ENCODE measurements around the gene S100A2. TPM values are rescaled to one million over a fixed set of nuclear protein-coding genes. Genes with fewer than 3 reads are reported as not detected.

S100A2 gene
- total and polyA plus RNA-seq, 2 of the 8 experiments (the other 6 are each of a cell fraction or from before 2014, with no cell fraction given), result 0.86 TPM; not detected in 1

GRCh38 chr1:153526132-153526543 is 39.5 kb downstream of the S100A2 start:
- Histone ChIP-seq H3K23me2 (ENCODE audit: low read depth, low read length) (no peaks in the 10 kb centered on the region), H3K4me2 (ENCODE audit: insufficient read depth in 1 of 2, low read depth in 2 of 2, low read length in 2 of 2) (no peak overlapping the region), H3K4me3 (ENCODE audit: extremely low read depth in 1 of 4, insufficient read depth in 2 of 4, low read depth in 3 of 4, low read length in 4 of 4) (no peak overlapping the region), H2BK12ac (ENCODE audit: low read depth, low read length) (no peak overlapping the region), H3K56ac (replicated peaks; ENCODE audit: insufficient read length, low read depth, low read length) (no peak overlapping the region), H3K79me2 (ENCODE audit: control insufficient read depth in 1 of 2, insufficient read depth in 2 of 2, low read length in 2 of 2) (no peaks in the 10 kb centered on the region), H3K23ac (ENCODE audit: insufficient read length) (no peak overlapping the region), H4K91ac (replicated peaks; ENCODE audit: insufficient read length, low read length) (no peak overlapping the region), H2BK15ac (ENCODE audit: low read length) (no peak overlapping the region), H2AK5ac (ENCODE audit: low read depth, low read length) (no peak overlapping the region), H3K4ac (replicated peaks; ENCODE audit: insufficient read length, low read depth, low read length) (no peak overlapping the region), H3K36me3 (ENCODE audit: control insufficient read depth in 2 of 4, insufficient read depth in 4 of 4, low read length in 3 of 4) (no peaks in the 10 kb centered on the region), H2BK120ac (replicated peaks; ENCODE audit: low read depth, low read length) (no peak overlapping the region), H4K20me1 (replicated peaks in 1 of 2; ENCODE audit: control insufficient read depth in 1 of 2, insufficient read depth in 2 of 2, low read length in 2 of 2) (no peaks in the 10 kb centered on the region), H3K9me3 (ENCODE audit: insufficient read depth in 2 of 2, low read depth in 1 of 2, low read length in 1 of 2) (peaks cover 0 to 2% of the 10 kb centered on the region in 2 experiments; a peak in 1 of 4 replicates), H3K79me1 (ENCODE audit: low read depth, low read length) (no peaks in the 10 kb centered on the region), H3K9ac (replicated peaks in 1 of 4; ENCODE audit: extremely low read depth in 1 of 4, low read depth in 3 of 4, low read length in 3 of 4) (no peak overlapping the region), H4K5ac (ENCODE audit: insufficient read length, low read depth, low read length) (no peak overlapping the region), H3K18ac (ENCODE audit: extremely low read depth, low read length) (no peak overlapping the region), H3K27ac (ENCODE audit: low read depth, low read length) (no peak overlapping the region), H3K27me3 (replicated peaks in 1 of 4; ENCODE audit: control insufficient read depth in 3 of 4, extremely low read depth in 1 of 4, insufficient read depth in 3 of 4, low read length in 3 of 4) (no peaks in the 10 kb centered on the region), H2AFZ (ENCODE audit: low read length) (no peak overlapping the region), H3K14ac (ENCODE audit: insufficient read length) (no peak overlapping the region), H2BK20ac (ENCODE audit: low read length) (peak overlapping the region; percentile 4; the same call in 1 of the 2 replicates), H2BK5ac (ENCODE audit: low read depth, low read length) (no peak overlapping the region), H4K8ac (ENCODE audit: extremely low read depth, insufficient read depth, low read length) (no peak overlapping the region; the same call in 1 of the 2 replicates), H3K4me1 (replicated peaks in 1 of 4; ENCODE audit: control insufficient read depth in 3 of 4, insufficient read depth in 4 of 4, low read length in 3 of 4) (peaks cover 3 to 5% (median 5%) of the 10 kb centered on the region in 4 experiments; a peak in 3 of 7 replicates)
- TF ChIP-seq BACH1 (IDR thresholded peaks at IDR 0.05; ENCODE audit: low read length) (no peak), MAX (IDR thresholded peaks at IDR 0.05) (no peak), FOSL1 (IDR thresholded peaks at IDR 0.05; ENCODE audit: insufficient read depth, low read depth, low read length) (no peak), JUND (IDR thresholded peaks at IDR 0.05; ENCODE audit: low read length) (no peak), YY1 (IDR thresholded peaks at IDR 0.05; ENCODE audit: low read depth, low read length) (no peak), SIX5 (IDR thresholded peaks at IDR 0.05; ENCODE audit: low read depth, low read length) (no peak), KDM5A (IDR thresholded peaks at IDR 0.05; ENCODE audit: low read length) (no peak), JUN (IDR thresholded peaks at IDR 0.05; ENCODE audit: low read depth, low read length) (no peak), POLR2A (IDR thresholded peaks at IDR 0.05; ENCODE audit: control extremely low read depth in 1 of 2, low read depth in 2 of 2, low read length in 2 of 2) (no peak), POU5F1 (IDR thresholded peaks at IDR 0.05; ENCODE audit: low read depth, low read length) (no peak), CBX8 (IDR thresholded peaks at IDR 0.05; ENCODE audit: borderline replicate concordance, low read depth, low read length) (no peak), SUZ12 (IDR thresholded peaks at IDR 0.05; ENCODE audit: low read length) (no peak), TCF12 (IDR thresholded peaks at IDR 0.05; ENCODE audit: low read depth, low read length) (no peak)
- 87% methylated on average over 8 of the region's 8 CpGs; no CpG with 5 or more reads in 1 of the 2 experiments for WGBS, 2 experiments (ENCODE audit: extremely low coverage in 1 of 2, insufficient coverage in 1 of 2, insufficient read length in 1 of 2, insufficient replicate concordance in 2 of 2, low coverage in 1 of 2, low lambda C conversion rate in 2 of 2, missing lambda C conversion rate in 1 of 2)
- POLR2A ChIA-PET (ENCODE audit: partially characterized antibody), result interaction anchor here (0.8 to 1.3 kb wide), 3 partner anchors 101 to 120 kb away, joined by 3 to 5 read pairs (median 4); partner anchors contain the start of gene S100A13
- DNase-seq (ENCODE audit: low read depth in 1 of 2, low spot score in 2 of 2), result no peak
- CTCF ChIA-PET (ENCODE audit: partially characterized antibody), result interaction anchor here (0.8 to 4.1 kb wide), 15 partner anchors 8 to 214 kb away, joined by 3 to 19 read pairs (median 4); partner anchors contain the start of genes PGLYRP3, S100A1, S100A13 and S100A6
- FAIRE-seq, result no peak
